HG02642 (cell line): ENCODE results near the gene RPL10.
"Not testable (repeated sequence)": the region's sequence is repeated elsewhere in the genome, so short reads cannot be mapped to it uniquely, and the experiment has no call there.

Source experiments
- ATAC-seq: cut with Tn5 transposase; IDR thresholded peaks from one replicate; pipeline ENCODE4 v1.9.1; 2021; ENCODE audit warnings: mild to moderate bottlenecking; ENCODE audit not compliant: unreplicated experiment, poor library complexity

Gene RPL10

GRCh38 chrX:154375156-154375504, 23.0 kb upstream of the RPL10 start:
- no peak for ATAC-seq

- ATAC-seq = no peak
Measured at GRCh38 chrX:154376774-154377173, 21.4 kb upstream of the RPL10 start.

- ATAC-seq = no peak
Measured at GRCh38 chrX:154378059-154378798, 19.9 kb upstream of the RPL10 start.

DNA sequence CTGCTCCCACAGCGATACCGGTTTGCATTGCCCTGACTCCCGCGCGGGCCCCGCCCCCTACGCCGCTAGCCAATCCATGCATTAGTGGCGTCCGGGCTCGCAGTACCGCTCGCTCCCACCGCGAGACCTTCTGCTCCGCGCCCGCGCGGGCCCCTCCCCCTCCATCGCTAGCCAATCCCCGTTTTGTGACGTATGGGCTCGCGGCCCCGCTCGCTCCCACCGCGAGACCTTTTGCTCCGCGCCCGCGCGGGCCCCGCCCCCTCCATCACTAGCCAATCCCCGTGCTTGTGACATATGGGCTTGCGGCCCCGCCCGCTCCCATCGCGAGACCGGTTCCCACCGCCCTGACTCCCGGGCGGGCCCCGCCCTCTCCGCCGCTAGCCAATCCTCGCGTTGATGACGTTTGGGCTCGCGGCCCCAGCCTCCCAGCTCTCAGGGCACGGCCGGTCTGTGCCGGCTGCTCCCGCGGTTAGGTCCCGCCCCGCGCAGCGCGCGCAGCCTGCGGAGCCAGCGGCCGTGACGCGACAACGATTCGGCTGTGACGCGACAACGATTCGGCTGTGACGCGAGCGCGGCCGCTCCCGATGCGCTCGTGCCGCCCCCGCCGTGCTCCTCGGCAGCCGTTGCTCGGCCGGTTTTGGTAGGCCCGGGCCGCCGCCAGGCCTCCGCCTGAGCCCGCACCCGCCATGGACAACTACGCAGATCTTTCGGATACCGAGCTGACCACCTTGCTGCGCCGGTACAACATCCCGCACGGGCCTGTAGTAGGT, 19.2 kb upstream of the RPL10 start, which contains the start of gene EMD:
Gene EMD, plus strand, starts transcription at position 497 of the 770 bp plus-strand sequence. Its CDS starts 190 bp downstream, at position 687.
- peak; percentile 81 for ATAC-seq

DNA sequence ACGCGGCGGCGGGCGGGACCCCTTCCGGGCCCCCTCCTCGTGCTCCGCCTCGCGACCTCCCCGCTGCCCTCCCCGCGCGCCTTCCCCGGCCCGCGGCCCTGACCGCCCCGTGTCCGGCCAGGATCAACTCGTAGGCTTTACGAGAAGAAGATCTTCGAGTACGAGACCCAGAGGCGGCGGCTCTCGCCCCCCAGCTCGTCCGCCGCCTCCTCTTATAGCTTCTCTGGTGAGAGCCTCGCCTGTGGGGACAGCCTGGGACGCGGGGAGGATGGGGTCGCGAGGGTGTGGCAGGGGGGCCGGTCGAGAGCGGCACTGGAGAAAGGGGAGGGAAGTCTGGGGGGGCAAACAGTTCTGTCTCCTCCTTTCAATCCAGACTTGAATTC, 18.6 kb upstream of the RPL10 start:
- peak; percentile 1 for ATAC-seq

DNA sequence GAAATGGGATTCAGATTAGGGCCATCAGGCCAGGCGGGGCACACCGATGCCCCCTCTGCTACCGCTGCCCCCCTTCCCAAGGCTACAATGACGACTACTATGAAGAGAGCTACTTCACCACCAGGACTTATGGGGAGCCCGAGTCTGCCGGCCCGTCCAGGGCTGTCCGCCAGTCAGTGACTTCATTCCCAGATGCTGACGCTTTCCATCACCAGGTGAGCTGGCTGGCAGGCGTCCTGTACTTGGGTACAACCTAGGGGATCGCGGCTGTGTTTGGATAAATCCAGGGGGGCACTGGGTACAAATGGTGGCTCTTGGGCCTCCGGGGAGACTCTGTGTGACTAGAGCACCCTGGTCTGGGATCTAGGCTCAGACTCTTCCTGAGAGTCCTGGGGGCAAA, 18.0 kb upstream of the RPL10 start:
- no peak for ATAC-seq

GRCh38 chrX:154380787-154381186, 17.4 kb upstream of the RPL10 start:
- ATAC-seq = no peak

GRCh38 chrX:154381271-154381670, 16.9 kb upstream of the RPL10 start:
- no peak for ATAC-seq

DNA sequence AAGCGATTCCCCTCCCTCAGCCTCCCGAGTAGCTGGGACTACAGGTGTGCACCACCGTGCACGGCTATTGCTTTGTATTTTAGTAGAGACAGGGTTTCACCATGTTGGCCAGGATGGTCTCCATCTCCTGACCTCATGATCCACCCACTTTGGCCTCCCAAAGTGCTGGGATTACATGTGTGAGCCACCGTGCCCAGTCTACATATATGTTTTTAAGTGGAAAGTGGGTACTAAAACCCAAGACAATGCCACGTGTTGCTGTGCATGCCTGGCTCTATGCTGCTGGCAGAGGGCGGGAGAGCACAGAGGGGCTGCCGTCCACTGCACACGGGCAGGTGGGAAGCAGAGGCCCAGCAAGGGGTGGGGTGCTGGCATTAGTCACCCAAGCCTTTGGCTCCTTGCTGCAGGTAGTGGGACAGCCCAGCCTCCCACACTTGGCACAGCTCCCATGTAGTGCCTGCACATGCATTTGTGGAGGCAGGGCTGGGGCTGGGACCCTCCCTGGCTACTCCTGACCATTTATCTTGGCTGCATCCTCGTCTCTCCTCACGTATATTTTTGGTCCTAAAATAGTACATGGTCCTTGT, 15.6 kb upstream of the RPL10 start:
- no peak for ATAC-seq

- no peak for ATAC-seq
Measured at GRCh38 chrX:154383359-154384283, 14.6 kb upstream of the RPL10 start.

DNA sequence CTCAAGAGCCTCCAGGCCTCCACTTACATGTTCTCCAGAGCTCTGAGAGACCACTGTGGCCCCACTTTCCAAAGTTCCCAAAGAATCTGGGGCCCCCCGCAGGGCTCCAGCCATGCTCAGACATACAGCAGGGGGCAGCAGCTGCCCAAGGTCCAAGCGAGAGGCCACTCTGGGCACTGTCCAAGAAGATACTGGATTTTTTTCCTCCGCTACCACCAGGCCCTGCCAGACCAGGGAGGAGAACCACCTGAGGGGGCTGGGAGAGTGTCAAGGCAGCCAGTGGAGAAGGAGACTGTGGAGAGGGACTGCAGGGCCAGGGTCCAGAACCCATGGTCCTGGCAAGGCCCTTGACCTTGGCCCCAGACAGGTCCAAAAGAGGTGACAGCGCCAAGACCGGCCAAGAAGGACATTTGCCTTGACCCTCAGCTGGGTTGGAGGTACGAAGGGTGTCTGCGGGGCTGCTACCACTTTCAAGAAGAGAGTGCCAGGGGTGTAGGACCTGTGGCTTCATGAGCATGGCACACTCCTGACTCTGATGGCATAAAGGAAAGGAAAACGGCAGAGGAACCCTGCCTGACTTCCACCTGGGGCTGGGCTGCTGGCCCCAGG, 13.8 kb upstream of the RPL10 start:
- no peak for ATAC-seq

GRCh38 chrX:154388094-154388493, 10.1 kb upstream of the RPL10 start:
- peak; percentile 23 for ATAC-seq

DNA sequence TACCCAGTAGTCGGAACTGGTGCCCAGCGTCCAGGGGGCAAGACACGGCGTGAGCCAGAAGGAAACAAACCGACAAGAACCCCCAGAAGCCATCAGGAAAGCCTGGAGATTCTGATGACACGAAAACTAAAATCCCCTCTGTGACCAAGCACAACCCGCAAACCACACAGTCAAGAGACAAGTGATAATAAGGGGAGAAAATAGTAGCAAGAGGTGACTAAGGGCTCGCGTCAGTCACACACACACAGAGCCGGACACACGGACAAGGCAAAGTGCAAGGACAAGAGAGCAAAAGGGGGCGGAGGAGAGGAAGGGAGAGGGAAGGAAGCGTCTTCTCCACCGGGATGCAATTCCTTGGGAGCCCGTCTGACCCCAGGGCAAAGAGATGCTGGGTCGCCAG, 9.5 kb upstream of the RPL10 start:
- ATAC-seq = peak; percentile 14

- ATAC-seq = peak; percentile 72
Measured at GRCh38 chrX:154389812-154390747, 8.1 kb upstream of the RPL10 start.

- not testable (repeated sequence) for ATAC-seq
Measured at GRCh38 chrX:154396363-154396762, 1.8 kb upstream of the RPL10 start.

DNA sequence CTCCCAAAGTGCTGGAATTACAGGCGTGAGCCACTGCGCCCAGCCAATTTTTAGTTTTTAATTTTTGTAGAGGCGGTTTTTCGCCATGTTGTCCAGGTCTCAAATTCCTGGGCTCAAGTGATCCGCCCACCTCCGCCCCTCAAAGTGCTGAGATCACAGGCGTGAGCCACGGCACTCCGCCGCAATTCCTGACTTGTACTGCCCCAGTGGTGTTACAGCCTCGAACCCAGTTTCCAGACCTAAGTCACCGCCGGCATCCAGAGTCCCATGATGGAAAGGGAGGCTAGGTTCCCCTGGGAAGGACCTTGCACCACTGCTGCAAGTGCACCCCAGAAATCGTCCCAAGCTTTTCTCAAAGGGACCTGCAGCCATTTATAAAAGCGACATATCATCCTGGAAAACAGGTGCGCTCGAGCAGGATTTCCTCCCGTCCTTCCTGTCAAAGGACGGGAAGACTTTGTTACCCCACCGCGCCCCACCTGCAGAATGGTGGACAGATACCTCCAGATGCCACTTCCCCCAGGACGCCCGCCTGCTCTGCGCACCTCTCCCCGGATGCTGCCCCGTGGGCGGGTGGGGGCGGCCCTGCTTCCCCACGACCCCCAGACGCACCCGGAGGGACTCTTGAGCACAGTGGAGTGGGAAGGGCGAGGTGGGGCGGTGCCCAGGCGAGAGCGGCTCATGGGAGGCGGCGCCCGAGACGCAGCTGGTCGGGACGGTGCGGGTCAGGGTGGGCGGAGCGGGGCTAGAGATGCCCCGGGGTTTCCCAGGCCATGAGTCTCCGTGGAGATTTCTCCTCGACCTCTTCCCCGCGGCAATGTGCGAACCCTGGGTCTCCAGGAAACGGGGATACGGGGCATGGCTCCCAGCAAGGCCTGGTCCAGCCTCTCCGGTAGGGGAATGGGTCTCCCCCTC, 947 bp upstream of the RPL10 start:
- ATAC-seq = peak; percentile 59

GRCh38 chrX:154398668-154399526, 720 bp downstream of the RPL10 start:
- peak; percentile 33 for ATAC-seq
